Stimulated activated CD4-positive, alpha-beta T cell treated with anti-CD3 and anti-CD28 coated beads, Interleukin-2, amount 100 ng/mL, for 48 hours (primary cell): ENCODE measurements around the gene CCDC183.
"Not testable (repeated sequence)": the region's sequence is repeated elsewhere in the genome, so short reads cannot be mapped to it uniquely, and the experiment has no call there.

Experiments used
- DNase-seq, 2 donors: peaks; one replicate each; pipeline ENCODE4 v3.0.0-alpha.2; 2020

Gene CCDC183

DNA sequence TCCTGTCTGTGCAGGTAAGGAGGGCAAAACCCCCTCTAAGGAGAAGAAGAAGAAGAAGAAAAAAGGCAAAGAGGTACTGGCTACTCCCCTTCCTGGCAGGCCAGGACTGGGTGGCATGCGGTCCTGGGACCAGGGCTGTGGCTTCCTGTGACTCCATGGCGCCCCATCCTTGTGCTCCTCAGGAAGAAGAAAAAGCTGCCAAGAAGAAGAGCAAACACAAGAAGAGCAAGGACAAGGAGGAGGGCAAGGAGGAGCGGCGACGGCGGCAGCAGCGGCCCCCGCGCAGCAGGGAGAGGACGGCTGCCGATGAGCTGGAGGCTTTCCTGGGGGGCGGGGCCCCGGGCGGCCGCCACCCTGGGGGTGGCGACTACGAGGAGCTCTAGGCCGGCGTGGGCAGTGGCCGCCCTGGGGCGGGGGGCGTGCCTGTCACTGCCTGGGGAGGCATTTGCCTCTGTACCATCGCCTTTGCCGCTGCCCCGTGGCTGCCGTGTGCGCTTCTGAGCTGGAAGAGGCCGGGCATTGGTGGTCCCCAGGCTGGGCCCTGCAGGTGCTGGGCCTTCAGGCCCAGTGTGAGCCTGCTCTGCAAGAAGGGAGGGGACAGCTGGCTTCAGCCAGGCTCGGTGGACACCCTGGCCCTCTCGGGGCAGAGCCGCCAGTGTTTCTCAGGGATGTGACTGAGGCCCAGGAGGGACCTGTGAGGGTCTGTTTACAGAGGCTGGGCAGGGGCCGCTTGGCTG, 44.2 kb downstream of the CCDC183 start:
- no peak for DNase-seq

DNA sequence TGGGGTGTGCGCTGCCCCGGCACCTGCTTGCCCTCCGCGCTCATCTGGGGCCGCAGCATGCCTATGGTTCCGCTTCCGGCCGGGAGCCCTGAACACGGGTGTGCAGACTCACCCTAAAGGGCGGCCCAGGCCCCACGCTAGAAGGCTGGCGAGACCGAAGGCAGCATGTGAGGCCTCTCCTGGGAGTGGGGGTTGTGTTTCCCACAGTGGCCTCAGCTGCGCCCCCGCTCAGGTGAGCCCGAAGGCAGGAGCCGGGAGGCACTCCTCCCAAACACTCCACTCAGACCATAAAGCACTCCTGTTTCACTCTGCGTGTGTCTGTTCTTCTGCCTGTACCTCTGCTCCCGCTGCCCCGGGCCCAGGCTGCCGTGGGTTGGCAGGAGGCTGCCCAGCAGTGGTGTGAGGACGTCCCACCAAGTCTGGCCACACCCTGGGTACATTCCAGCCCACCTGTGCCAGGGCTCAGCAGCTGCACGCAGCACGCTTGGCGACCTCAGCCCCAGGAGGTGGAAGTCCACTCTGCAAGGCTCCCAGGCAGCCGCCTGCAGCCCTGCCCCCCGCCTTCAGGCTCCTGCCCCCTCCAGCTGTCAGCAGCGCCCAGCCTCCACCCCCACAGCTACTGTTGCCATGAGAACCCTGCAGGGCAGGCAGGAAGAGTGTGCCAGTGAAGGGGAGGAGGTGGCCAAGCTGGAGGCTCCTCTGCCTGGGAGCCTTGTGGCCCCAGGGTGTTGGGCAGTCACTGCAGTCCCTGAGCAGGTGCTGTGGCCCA, 44.9 kb downstream of the CCDC183 start:
- no peak for DNase-seq

DNA sequence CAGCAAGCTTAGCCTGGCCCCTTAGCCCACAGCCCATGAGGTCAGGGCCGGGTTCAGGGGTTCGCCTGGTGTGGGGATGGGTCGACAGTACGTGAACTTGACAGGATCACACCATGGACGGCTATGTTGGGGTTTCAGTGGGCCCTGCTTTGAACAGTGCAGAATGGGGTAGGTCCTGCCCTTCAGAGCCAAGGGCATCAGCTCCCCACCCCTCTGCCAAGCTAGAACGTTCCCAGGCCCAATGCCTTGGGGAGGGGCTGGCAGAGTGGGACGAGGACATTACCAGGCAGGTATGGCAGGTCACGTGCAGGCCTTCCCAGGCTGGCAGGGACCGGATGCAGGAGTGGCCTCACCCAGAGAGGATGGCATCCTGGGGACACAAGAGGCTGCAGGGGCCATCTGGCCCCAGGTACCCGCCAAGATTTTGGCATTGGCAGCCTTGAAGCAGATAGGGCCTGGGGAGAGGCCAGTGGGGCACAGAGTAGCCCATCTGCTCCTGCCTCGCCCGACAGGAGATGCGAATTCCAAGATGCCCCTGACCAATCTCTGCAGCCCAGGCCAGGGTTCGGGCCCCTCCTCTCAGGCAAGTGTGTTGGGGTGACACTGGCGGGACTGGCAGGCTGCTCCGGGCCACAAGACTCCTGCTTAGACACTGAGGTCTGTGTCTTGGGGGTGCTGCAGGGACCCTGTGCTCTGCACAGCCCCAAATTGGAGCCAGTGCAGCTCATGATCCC, 45.7 kb downstream of the CCDC183 start:
- DNase-seq, result not testable (repeated sequence)

DNA sequence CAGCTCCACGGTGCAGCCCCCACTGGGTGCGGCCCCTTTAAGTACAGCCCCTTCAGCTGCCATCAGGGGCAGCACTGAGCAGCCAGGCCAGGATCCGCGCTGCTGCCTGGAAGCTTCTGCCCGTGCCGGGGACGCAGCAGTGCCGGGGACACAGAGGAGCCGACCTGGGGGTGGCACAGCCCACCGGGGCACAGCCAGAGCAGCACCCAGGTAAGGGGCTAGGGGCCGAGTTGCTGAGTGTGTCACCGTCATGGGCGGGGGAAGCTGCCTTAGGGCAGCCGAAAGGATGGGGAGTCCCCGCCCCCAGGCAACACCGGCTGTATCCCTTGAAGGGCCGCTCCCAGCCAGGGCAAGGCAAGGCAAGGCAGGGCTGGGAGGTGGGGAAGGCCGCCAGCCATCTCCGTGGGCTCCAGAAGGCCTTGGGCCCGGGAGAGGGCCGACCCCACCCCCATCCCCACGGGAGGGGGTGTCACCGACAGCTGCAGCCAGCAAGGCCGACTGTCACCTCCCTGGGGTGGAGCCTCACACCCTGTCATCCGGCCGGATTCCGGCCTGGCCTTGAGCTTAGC, 46.3 kb downstream of the CCDC183 start, which contains the start of gene AJM1:
AJM1 (plus strand) TSS at position 99 of the 569 bp plus-strand sequence. CDS start 1,937 bp downstream, outside the sequence.
- peak; percentile 75 to 80 for DNase-seq

DNA sequence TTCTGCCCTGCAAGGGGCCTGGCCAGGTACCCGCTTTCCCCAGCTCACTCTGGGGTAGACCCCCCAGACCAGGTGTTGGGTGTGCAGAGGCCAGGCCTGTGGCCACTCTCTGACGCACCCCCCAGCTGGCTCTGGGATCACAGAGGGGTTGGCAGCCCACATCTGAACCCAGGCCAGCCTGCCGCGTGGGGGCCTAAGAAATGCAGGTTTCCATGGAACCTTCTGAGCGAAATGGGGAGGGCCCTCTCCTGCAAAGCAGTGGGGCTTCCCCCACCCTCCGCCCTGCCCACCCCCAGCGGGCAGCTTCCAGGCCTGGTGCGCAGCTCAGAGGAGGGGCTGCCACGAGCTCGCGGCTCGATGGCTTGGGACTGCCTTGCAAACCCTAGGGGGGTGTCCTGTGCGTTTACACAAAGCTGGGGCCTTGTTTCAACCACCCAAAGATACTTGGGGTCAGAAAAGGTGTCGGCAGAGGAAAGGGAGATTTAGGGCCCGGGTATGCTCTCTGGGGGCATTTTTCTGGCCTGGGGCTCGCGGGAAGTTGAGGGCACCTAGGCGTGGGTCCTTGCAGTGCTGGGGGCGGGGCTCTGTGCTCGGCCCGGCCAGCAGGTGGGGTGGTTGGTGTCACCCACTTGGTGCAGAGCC, 47.1 kb downstream of the CCDC183 start:
- DNase-seq, result not testable (repeated sequence)

DNA sequence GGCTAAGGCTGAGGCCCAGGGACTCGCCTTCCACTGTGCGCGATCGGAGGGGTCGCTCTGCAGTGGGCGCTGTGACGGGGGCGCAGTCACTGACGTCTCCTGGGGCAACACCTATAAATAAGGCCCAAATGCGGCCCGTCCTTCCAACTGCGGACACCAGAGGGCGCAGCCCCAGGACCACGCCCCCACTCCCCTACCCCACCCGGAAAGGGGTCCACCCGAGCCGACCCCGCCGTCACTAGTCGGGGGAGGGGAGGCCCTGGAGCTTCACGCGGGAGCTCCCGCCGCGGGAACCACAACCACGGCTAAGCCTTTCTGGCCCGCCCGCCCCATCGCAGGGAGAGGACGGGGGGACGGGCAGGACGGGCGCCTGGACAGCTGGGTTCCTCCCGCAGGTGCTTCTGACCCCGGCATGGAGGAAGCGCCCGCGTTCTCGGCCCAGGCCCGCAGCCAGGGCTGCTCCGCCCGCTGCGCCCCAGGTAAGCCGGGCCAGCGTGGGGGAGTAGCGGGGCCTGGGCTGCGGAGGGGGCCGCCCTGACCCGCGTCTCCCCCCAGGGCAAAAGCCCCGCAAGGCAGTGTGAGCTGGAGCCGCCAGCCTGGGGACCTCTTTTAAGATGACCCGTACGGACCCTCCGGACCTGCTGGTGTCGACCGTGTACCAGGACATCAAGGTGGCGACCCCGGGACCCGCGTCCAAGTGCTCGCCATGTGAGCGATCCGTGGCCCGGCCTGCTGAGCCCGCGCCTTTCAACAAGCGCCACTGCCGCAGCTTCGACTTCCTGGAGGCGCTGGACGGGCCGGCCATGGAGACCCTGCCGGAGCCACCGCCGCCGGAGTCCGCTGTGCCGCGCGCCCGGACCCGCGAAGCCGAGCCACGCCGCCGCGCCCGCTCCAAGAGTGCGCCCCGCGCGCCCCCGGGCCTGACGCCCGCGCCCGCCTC, 47.9 kb downstream of the CCDC183 start:
- DNase-seq, result peak; percentile 64 to 67

DNA sequence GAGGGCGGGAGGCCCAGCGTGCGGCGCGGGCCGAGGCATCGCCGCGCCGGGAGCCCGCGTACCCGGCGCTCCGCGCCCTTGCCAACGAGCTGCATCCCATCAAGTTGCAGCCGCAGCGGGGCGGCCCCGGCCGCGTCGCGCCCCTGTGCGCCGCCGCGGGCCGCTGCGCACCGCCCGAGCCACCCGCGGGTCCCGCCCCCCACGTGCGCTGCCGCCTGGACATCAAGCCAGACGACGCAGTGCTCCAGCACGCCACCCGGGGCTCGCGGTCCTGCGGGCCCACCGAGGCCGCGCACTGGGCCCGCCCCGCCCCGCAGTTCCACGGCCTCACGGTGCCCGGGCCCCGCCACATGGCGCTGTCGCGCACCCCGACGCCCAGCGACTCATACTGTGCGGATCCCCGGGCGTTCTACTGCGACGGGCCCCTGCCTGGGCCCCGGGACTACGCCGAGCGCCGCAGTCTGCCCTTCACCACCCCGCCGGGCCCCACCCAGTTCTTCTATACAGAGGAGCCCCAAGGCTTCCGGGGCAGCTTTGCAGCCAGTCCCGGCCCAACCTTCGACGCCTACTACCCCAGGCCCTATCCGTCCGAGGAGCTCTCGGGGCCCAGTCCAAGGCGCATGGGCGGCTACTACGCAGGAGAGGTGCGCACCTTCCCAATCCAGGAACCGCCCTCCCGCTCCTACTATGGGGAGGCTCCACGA, 48.8 kb downstream of the CCDC183 start:
- DNase-seq, result no peak

DNA sequence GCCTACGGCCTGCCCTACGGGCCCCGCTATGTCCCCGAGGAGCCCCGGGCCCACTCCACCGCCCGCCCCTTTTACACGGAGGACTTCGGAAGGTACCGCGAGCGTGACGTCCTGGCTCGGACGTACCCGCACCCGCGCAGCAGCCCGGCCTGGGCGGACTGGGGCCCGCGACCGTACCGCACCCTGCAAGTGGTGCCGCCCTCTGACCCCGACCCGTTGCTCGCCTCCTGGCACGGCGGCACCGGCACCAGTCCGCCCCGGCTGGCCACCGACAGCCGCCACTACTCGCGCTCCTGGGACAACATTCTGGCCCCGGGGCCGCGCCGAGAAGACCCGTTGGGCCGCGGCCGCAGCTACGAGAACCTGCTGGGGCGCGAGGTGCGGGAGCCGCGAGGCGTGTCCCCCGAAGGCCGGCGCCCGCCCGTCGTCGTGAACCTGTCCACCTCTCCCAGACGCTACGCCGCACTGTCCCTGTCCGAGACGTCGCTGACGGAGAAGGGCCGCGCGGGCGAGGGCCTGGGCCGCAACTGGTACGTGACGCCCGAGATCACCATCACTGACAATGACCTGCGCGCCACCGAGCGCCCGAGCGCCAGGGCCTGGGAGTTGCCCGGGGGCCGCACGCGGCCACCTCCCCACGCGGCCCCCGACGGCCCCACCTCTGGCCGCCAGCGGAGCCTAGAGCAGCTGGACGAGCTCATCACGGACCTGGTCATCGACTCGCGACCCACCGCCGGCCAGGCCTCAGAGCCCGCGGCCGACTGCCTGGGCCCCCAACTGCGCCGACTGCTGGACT, 49.5 kb downstream of the CCDC183 start:
- DNase-seq, result no peak

DNA sequence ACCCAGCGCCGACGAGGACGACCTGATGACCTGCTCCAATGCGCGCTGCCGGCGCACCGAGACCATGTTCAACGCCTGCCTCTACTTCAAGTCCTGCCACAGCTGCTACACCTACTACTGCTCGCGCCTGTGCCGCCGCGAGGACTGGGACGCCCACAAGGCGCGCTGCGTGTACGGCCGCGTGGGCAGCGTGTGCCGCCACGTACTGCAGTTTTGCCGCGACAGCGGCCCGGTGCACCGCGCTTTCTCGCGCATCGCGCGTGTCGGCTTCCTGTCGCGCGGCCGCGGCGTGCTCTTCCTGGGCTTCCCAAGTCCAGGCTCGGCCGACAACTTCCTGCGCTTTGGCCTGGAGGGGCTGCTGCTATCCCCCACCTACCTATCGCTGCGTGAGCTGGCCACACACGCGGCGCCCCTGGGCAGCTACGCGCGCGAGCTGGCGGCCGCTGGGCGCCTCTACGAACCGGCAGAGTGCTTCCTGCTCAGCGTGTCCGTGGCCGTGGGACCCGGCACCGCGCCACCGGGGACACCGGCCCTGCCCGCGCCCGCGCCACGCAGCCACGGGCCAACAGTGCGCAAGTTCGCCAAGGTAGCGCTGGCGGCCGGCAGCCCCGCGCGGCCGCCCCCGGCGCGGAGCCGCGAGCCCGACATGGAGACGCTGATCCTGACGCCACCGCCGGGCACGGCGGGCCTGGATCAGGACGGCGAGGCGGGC, 50.4 kb downstream of the CCDC183 start:
- no peak for DNase-seq

DNA sequence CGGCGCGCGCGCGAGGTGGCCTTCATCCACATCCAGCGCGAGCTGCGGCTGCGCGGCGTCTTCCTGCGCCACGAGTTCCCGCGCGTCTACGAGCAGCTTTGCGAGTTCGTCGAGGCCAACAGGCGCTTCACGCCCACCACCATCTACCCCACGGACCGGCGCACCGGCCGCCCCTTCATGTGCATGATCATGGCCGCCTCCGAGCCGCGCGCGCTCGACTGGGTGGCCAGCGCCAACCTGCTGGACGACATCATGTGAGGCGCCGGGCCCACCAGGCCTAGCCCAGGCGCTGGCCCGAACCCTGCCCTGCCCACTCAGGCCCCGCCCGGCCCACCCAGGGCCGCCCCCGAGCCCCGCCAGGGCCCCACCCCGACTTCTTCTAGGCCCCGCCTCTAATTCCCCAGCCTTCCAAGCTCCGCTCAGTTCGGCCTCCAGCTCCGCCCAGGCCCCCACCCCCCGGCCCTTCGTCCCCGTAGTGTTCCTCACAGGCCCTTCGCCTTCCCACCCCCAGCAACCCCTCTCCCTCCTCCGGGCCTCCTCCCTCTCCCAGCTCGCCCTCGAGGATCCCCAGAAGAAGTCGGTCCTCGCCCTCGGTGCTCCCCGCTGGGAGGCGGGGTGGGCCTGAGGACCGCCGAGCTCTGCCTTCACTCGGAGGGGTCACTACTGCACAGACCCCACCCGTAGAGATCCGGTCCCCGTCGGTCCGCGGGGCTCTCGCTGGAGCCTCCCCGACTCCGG, 51.1 kb downstream of the CCDC183 start:
- no peak for DNase-seq

DNA sequence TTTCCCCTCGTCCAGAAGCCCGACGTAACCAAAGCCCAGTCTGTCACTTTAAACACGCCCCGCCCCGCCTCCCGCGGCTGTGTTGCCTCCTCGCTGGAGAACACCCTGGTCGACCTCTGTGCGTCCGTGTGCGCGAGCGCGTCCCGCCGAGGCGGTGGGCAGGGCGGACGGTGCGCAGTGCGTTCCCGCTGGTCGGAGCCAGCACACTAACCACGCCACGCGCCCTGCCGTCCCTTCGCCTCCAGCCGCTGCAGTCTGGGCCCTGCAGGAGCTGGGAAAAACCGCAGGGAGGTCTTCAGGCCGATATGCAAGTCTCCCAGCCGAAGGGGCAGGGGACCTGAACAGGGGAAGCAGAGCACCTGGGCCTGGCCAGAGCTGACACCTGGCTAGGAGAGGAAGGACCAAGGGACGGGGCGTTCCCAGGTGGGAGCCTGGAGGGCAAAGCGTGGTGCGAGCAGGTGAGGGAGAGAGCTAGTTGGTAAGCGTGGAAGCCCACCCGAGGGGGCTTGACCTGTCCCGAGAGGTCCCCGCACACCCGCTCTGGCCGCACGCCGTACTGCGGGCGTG, 51.8 kb downstream of the CCDC183 start:
- peak; percentile 79 to 80 for DNase-seq

DNA sequence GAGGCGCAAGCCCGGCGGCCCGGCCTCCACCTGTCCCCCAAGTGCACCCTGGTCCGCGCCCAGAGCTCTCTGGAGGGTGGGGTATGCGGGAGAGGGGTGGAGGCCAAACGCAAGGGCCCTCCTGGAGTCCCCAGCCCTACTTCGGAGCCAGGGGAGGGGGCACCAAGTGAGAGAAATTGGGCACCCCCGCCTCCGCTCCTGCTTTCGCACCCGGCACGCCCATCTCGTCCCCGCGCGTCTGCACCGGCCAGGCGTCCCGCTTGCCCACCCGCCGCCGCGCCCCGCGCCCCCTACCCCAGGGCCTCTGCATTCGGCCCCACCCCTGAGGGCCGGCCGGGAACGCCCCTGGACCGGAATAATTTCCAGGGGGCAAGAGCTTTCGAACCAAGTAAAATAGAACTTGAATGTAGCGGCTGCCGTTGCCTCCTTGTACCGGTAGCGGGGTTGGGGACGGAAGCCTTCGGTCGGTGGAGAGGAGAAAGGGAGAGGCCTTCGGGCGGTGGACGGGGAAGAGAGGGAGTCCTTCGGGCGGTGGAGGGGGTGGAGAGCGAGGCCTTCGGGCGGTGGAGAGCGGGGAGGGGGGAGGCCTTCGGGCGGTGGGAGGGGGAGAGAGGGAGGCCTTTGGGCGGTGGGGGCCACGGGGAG, 52.4 kb downstream of the CCDC183 start:
- peak in 1 of 2 donors; percentile 36 for DNase-seq

DNA sequence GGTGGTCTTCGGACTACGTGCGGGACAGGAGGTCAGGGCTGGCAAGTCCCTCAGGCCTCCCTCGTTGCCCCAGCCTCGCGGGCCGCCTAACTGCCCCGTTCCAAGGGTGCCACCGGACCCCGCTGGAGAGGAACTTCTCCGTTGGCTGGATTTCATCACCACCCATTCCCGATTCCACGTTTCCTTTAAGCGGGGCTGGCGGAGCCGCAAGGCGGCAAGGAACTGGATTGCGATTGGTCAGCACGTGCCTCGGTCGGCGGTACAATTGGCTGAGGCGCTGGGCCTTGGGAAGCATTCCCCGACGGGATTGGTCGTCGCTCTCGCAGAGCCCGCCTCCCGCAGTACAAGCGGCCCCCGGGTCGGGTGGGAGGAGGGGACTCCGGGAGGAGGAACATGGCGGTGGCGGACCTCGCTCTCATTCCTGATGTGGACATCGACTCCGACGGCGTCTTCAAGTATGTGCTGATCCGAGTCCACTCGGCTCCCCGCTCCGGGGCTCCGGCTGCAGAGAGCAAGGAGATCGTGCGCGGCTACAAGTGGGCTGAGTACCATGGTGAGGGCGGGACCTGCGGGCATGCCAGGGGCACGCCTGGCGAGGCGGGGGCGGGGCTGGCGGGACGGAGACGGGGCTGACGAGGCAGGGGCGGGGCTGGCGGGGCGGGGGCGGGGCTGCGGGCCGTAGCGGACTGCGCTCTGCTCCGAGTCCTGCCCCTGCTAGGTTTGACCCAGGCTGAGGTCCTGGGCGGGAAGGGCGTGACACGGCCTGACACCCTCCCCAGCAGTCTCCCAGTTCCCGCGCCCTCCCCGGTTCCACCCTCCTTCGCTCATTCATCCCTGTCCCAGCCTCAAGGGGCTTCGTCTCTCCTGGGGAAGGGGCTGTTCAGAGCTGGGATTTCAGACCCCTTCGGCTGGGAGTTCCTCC, 53.2 kb downstream of the CCDC183 start, which contains the start of gene PHPT1:
PHPT1 (plus strand) TSS at position 372 of the 922 bp plus-strand sequence; CDS start at position 394, 22 bp downstream.
- peak; percentile 92 to 93 for DNase-seq

DNA sequence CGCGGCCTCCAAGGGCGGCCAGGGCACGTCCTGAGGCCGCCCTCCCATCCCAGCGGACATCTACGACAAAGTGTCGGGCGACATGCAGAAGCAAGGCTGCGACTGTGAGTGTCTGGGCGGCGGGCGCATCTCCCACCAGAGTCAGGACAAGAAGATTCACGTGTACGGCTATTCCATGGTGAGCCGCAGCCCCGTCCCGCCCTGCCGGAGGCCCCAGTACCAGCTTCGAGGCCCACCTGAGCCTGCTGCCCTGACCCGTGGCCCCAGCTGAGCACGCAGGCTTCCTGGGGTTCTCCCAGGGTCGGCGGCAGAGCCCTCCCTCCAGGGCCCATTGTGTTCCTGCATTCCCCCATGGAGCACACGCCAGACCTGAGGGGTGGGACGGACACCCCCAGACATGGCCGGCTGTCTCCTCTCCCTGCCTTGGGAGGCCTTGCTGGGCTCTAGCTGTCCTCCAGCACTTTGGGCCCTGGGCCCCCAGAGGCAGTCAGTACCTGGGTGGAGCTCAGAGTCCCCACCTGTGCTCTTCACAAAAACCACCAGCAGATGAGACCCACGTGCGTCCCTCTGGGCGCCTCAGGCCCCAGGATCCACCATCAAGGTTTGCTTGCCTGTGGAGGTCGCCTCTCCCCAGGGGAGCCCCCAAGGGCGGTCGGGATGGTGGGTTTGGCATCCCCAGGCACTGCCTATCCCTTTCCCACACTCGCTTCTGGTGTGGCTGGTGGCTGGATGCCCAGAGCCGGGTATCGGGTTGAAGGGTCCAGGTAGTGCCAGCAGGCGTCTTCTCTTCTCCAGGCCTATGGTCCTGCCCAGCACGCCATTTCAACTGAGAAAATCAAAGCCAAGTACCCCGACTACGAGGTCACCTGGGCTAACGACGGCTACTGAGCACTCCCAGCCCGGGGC, 54.1 kb downstream of the CCDC183 start:
- no peak for DNase-seq
